GM19025 (cell line): ENCODE measurements around the gene SMPD2.

Source experiments
- ATAC-seq: cut with Tn5 transposase; IDR thresholded peaks from one replicate; pipeline ENCODE4 v1.9.1; 2021; ENCODE audit warnings: mild to moderate bottlenecking, low read depth, moderate library complexity; ENCODE audit not compliant: unreplicated experiment

The SMPD2 gene

DNA sequence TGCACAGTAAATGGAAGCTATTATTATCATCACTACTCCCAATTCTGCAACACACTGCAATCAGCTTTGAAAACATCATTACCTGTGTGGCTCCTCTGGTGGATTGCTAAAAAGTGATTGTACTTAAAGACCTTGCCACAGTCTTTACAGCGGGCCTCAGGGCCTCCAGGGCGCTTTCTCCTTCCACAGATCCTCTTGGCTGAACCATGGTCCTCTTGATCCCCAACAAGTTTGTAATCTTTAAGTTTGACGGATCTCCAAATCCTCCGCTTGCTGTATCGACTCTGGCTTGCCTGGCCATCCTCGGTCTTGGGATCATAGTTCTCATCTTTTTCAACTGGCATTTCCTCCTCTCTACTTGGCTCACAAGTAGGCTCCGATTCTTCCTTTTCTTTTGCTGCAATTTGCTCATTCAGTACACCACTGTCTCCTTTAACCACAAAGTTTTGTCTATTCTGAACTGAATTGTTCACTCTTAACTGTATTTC, 40.5 kb downstream of the SMPD2 start:
- ATAC-seq, result no peak

DNA sequence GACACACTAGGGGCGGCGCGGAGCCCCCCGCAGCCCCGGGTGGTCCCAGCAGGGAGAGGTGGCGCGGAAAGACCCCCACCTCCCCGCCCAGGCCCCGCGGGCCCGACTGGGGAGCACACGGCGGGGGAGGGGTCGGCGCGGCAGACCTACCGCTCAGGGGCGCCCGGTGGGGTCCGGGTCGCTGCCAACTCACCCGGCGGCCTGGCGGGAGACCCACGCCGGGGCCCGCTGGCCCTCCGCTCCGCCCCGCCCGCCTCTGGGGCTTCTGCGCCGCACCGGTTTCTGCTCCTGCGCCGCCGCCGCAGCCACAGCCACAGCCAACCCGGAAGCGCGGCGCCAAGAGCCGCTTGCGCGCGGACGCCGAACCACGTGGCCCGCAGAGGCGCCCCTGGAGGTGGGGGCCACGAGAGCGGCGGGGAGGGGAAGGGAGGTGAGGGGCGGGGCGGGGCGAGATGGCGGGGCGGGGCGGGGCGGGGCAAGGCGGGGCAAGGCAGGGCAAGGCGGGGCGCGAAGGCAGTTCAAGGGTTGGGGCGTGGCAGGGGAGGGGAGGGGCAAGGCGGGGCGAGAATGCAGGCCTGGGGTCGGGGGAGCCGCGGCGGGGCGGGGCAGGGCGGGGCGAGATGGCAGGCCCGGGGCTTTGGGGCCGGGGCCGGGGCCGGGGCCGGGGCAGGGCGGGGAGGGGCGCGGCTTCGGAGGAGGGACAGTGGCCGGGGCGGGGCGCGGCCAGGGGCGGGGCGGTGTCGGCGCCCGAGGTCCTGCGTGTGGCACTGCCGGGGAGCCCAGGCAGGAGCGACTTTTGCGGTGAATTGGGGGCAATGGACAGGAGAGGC, 42.6 kb downstream of the SMPD2 start, which contains the start of gene ZBTB24:
Gene ZBTB24 (minus strand): TSS at position 315 of the 830 bp plus-strand sequence. CDS start 1,193 bp downstream, outside the sequence.
- peak; percentile 87 for ATAC-seq

- no peak for ATAC-seq
Observed at GRCh38 chr6:109483735-109484057, 43.2 kb downstream of the SMPD2 start.

DNA sequence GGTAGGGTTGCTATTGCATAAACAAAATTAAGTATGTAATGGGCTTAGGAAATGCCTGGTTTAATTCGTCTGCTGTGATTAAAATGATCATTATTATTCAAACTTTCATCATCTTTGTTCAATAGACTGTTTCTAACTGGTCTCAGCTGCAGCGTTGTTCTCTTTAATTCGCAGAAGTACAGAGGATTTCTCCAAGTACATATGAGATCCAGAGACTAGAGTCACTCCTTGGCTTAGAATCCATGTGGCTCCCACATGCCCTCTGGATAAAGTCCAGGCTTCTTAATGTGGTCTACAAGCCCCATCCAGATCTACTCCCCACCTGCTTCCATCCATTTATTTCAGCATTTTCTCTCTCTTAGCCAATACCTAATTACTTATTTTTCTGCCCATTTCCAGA, 43.6 kb downstream of the SMPD2 start:
- no peak for ATAC-seq

GRCh38 chr6:109485266-109485935, 44.9 kb downstream of the SMPD2 start:
- ATAC-seq, result no peak

GRCh38 chr6:109486068-109486467, 45.5 kb downstream of the SMPD2 start:
- no peak for ATAC-seq

DNA sequence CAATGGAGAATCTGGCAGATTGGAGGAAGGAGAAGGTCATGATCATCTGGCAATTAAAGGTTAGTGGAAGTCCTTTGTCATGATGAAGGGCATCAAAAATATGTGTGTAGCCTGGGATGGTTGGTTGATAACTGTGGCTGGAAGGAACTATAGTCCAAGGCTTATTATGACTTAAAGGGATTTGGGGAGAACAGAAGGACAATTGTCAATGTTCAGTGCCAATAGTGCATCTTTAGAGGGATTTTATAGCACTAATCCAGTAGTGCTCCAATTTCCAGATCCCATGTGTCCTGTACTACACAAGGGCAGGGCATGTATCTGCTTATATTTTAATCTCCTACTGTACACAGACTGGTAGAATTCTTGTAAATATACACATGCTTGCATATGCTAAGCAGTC, 47.5 kb downstream of the SMPD2 start:
- ATAC-seq, result no peak

- no peak for ATAC-seq
Observed at GRCh38 chr6:109490713-109491112, 50.2 kb downstream of the SMPD2 start.

DNA sequence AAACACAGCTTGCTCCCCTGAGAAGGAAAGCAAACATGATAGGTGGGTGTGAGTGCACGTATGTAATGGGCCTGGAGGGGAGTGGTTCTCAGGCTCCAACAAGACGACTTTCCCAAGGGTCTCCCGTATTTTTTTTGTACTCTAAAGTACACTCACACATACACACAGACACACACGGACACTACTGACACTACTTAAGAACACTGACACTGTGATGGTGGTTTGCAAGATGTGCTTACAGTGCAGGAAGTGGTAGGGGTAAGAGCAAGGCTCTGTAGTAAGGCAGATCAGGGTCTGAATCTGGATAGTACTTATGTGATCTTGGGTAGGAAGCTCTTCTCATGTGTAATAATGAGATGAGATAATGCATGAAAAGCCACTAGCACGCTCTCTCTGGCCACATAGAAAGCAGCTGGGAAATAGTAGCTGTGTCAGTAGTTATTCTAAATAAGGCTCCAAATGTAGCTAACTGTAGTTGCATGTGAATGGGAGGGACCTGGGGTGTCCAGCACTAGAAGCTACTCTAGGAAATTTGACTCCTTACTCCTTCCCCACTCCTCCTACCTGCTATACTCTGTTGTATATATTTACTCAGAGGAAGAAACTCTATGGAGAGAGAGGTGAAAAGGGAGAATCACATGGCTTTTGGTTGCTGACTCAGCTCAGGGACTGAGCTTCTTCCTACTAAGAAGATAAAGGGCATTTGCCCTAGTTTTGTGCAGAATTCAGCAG, 50.8 kb downstream of the SMPD2 start:
- no peak for ATAC-seq
